Measurements from ENCODE around the gene NCOA7. TPM values are rescaled to one million over a fixed set of nuclear protein-coding genes. Genes with fewer than 3 reads are reported as not detected.

Gene NCOA7
- total RNA-seq, 1 donor from 2014 or later, result 33.4 TPM

DNA sequence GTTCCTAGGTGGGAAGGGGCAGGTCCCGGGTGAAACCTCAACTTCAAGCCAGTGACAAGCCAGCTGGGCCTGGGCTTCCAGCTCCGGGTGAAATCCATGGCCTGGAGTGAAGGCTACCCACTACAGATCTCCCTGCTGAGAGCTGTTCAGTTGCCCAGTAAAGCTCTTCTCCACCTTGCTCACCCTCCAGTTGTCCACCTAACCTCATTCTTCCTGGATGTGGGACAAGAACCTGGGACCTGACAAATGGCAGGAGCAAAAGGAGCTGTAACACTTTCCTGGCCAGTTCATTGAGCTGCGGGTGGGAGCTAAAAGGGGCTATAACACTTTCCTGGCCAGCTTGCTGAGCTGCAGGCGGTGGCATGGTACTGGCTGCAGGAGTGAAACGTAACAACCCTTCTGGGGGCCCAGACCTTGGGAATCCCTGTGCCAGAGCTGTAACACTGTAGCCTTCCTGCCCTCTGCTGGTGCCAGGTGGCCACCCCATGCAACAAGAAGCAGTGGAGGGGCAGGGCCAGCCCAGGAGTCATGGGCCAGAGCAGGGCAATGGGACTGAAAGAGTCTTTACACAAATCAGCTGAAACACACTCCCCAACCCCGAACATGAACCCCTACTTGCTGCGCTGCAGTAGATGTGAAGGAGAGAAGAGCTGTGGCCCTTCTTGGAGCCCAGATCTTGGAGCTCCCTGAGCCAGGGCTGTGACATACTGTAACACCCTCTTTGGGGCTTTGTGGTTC is 162.2 kb downstream of the NCOA7 start:
- ChIA-PET CTCF (interaction anchor here (0.7 to 2.9 kb wide), 5 partner anchors 42 to 171 kb away, joined by 3 to 17 read pairs (median 5); partner anchors contain the start of gene NCOA7), POLR2A (interaction anchor here (0.9 to 1.5 kb wide), 2 partner anchors 161 to 171 kb away, joined by 3 to 4 read pairs; no protein-coding TSS in a partner anchor)
- peaks cover 3% of the 10 kb centered on the region for H3K27me3 Mint-ChIP-seq
- intact Hi-C loops (cut with micrococcal nuclease), result no loop called here
- DNase-seq (no peak), ATAC-seq (ENCODE audit: low read depth) (no peak)
- TF ChIP-seq, protein P1, sequence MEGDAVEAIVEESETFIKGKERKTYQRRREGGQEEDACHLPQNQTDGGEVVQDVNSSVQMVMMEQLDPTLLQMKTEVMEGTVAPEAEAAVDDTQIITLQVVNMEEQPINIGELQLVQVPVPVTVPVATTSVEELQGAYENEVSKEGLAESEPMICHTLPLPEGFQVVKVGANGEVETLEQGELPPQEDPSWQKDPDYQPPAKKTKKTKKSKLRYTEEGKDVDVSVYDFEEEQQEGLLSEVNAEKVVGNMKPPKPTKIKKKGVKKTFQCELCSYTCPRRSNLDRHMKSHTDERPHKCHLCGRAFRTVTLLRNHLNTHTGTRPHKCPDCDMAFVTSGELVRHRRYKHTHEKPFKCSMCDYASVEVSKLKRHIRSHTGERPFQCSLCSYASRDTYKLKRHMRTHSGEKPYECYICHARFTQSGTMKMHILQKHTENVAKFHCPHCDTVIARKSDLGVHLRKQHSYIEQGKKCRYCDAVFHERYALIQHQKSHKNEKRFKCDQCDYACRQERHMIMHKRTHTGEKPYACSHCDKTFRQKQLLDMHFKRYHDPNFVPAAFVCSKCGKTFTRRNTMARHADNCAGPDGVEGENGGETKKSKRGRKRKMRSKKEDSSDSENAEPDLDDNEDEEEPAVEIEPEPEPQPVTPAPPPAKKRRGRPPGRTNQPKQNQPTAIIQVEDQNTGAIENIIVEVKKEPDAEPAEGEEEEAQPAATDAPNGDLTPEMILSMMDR (IDR thresholded peaks at IDR 0.05), result no peak
- no peak overlapping the region for H3K27ac Mint-ChIP-seq
- no peaks in the 10 kb centered on the region for H3K9me3 Mint-ChIP-seq
- H3K4me3 Mint-ChIP-seq, result no peak overlapping the region
- H3K4me1 Mint-ChIP-seq, result no peaks in the 10 kb centered on the region
- H3K36me3 Mint-ChIP-seq (ENCODE audit: low read depth), result no peaks in the 10 kb centered on the region

DNA sequence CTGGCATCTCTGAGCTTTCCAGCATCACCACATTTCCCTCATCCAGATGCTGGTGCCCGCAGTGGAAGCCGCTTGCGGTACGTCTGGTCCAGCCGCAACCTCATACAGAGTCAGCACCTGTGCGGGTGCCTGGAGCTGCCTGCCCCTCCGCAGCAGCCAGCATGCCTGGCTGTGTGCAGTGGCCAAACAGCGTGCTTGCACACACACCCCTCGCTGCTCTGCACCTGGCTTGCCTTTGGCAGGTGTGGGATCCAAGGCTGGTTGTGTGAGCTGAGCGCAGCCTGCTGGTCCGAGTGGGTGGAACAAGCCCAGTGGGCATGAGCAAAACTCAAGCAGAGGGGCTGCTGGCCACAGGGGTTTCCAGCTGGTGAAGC is 162.7 kb downstream of the NCOA7 start:
- ChIA-PET CTCF (interaction anchor here (1.2 to 2.9 kb wide), 4 partner anchors 48 to 172 kb away, joined by 4 to 17 read pairs (median 6); partner anchors contain the start of gene NCOA7), POLR2A (interaction anchor here (0.9 to 1.5 kb wide), 2 partner anchors 162 to 172 kb away, joined by 3 to 4 read pairs; no protein-coding TSS in a partner anchor)
- intact Hi-C loops (cut with micrococcal nuclease), result no loop called here
- ATAC-seq (ENCODE audit: low read depth) (no peak), DNase-seq (no peak)
- Mint-ChIP-seq H3K4me1 (no peaks in the 10 kb centered on the region), H3K27ac (no peak overlapping the region), H3K9me3 (no peaks in the 10 kb centered on the region), H3K27me3 (peaks cover 3% of the 10 kb centered on the region), H3K4me3 (no peak overlapping the region), H3K36me3 (ENCODE audit: low read depth) (no peaks in the 10 kb centered on the region)
- TF ChIP-seq, protein P1 (IDR thresholded peaks at IDR 0.05), result no peak

DNA sequence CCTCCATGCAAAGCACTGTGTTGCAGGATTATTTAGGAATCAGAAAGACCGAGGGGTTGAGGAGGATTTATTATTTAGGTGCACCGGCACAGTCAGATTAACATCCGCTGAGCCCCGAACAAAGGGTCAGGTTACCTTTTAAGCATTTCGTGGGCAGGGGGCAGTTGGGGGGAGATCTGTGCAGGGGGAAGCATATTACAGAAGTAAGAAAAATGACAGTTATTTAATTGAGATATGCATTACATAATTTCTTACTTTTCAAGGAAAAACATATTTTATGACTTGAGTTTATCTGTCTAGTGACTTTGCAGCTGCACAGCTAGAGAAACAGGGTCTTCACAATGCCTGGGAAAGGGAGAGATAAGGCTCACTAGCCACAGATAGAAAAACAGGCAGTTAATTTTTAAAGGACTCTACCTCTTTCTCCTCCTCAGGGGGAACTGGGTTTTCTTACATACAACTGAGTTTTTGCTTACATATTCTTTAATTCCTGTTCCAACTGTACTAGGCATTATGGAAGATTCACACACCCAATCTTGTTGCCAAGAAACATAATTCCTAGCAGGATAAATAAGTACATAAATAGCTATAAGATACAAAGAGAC is 164.1 kb downstream of the NCOA7 start:
- H3K4me3 Mint-ChIP-seq, result peak overlapping the region; percentile 7
- no peak for ATAC-seq (ENCODE audit: low read depth)
- no peaks in the 10 kb centered on the region for H3K36me3 Mint-ChIP-seq (ENCODE audit: low read depth)
- DNase-seq, result no peak
- POLR2A ChIA-PET, result interaction anchor here (0.6 to 3.5 kb wide), 2 partner anchors 159 to 164 kb away, joined by 6 to 52 read pairs; partner anchors contain the start of gene NCOA7
- no peaks in the 10 kb centered on the region for H3K9me3 Mint-ChIP-seq
- CTCF ChIA-PET, result interaction anchor here (1.6 to 4.1 kb wide), 2 partner anchors 20 to 165 kb away, joined by 11 to 57 read pairs; partner anchors contain the start of gene NCOA7
- H3K27me3 Mint-ChIP-seq, result peaks cover 3% of the 10 kb centered on the region
- no peak overlapping the region for H3K27ac Mint-ChIP-seq
- intact Hi-C loops (cut with micrococcal nuclease), result loop anchor here (5.0 kb wide), 1 partner anchor 98 kb away; no protein-coding TSS in a partner anchor
- H3K4me1 Mint-ChIP-seq, result no peaks in the 10 kb centered on the region
- TF ChIP-seq, protein P1 (IDR thresholded peaks at IDR 0.05), result no peak

DNA sequence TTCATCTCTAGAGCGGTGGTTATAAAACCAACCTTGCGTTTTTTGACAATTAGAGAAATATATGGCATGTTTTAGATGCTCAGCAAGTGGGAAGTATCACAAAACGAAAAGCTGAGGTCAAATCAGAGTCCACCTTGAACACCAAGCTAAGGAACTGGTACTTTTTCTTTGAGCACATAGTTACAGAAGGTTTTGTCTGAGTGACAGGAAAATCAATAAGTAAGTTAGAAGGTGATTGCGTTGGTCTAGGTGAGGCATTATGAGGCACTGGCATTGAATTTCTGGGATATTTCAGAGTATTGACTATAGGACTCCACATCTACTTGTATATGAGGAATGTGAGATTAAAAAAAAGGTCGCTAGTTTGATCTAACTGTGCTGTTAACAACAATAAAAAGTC is 165.2 kb downstream of the NCOA7 start:
- DNase-seq, result no peak
- Mint-ChIP-seq H3K27ac (peak overlapping the region; percentile 62), H3K4me1 (peaks cover 1% of the 10 kb centered on the region), H3K9me3 (no peaks in the 10 kb centered on the region), H3K27me3 (peaks cover 3% of the 10 kb centered on the region), H3K36me3 (ENCODE audit: low read depth) (no peaks in the 10 kb centered on the region), H3K4me3 (no peak overlapping the region)
- TF ChIP-seq, protein P1 (IDR thresholded peaks at IDR 0.05), result no peak
- ChIA-PET POLR2A (interaction anchor here (0.6 to 3.5 kb wide), 14 partner anchors 9 to 655 kb away, joined by 3 to 52 read pairs (median 4); partner anchors contain the start of genes HDDC2, NCOA7 and TRMT11), CTCF (interaction anchor here (0.6 to 4.1 kb wide), 25 partner anchors 8 to 654 kb away, joined by 3 to 57 read pairs (median 5); partner anchors contain the start of genes HDDC2, NCOA7 and TRMT11)
- ATAC-seq (ENCODE audit: low read depth), result no peak
- intact Hi-C loops (cut with micrococcal nuclease), result loop anchor here (1.0 to 5.0 kb wide), 11 partner anchors 18 to 653 kb away; partner anchors contain the start of genes HEY2, NCOA7 and TRMT11

Data from activated B cell treated with CpG ODN at 0.5 μM for 24 hours (primary cell).